Kidney glomerular epithelial cell (primary cell): ENCODE data around the gene ETV5.

Source experiments
- DNase-seq: peaks from one replicate; lab custom pipeline; 2025; lab: John Stamatoyannopoulos, UW

Gene ETV5

GRCh38 chr3:186123012-186123411 is 14.1 kb upstream of the ETV5 start:
- DNase-seq, result no peak

- peak; percentile 9 for DNase-seq
Measured at GRCh38 chr3:186121968-186122367, 13.1 kb upstream of the ETV5 start.

GRCh38 chr3:186121278-186121677 is 12.4 kb upstream of the ETV5 start:
- no peak for DNase-seq

GRCh38 chr3:186119499-186119898 is 10.6 kb upstream of the ETV5 start:
- no peak for DNase-seq

GRCh38 chr3:186118692-186119091 is 9.8 kb upstream of the ETV5 start:
- no peak for DNase-seq

GRCh38 chr3:186117521-186118134 is 8.7 kb upstream of the ETV5 start:
- no peak for DNase-seq

GRCh38 chr3:186115239-186115996 is 6.5 kb upstream of the ETV5 start:
- DNase-seq, result no peak

- no peak for DNase-seq
Measured at GRCh38 chr3:186110975-186111974, 2.4 kb upstream of the ETV5 start.

GRCh38 chr3:186109897-186110803 is 1.3 kb upstream of the ETV5 start:
- no peak for DNase-seq

GRCh38 chr3:186108106-186108940 is 566 bp downstream of the ETV5 start:
- peak; percentile 52 for DNase-seq

GRCh38 chr3:186107215-186108105 is 1.4 kb downstream of the ETV5 start:
- peak; percentile 39 for DNase-seq

GRCh38 chr3:186105543-186105942 is 3.3 kb downstream of the ETV5 start:
- DNase-seq, result no peak

- DNase-seq, result no peak
Measured at GRCh38 chr3:186102687-186103086, 6.2 kb downstream of the ETV5 start.

- DNase-seq, result no peak
Measured at GRCh38 chr3:186100398-186100797, 8.5 kb downstream of the ETV5 start.

GRCh38 chr3:186099178-186099577 is 9.7 kb downstream of the ETV5 start:
- DNase-seq, result no peak

GRCh38 chr3:186098740-186099139 is 10.1 kb downstream of the ETV5 start:
- DNase-seq, result no peak

GRCh38 chr3:186097663-186098451 is 11.0 kb downstream of the ETV5 start:
- DNase-seq, result peak; percentile 89

GRCh38 chr3:186097317-186097662 is 11.6 kb downstream of the ETV5 start:
- DNase-seq, result no peak

- no peak for DNase-seq
Measured at GRCh38 chr3:186096290-186096689, 12.6 kb downstream of the ETV5 start.
